ENCODE measurements around the gene IL19.

GRCh38 chr1:206770531-206771337 is at the start of gene IL19:
- no peak for TF ChIP-seq FOS (IDR thresholded peaks at IDR 0.05; ENCODE audit: borderline replicate concordance, insufficient read depth, low read length)
- TF ChIP-seq, protein P1, sequence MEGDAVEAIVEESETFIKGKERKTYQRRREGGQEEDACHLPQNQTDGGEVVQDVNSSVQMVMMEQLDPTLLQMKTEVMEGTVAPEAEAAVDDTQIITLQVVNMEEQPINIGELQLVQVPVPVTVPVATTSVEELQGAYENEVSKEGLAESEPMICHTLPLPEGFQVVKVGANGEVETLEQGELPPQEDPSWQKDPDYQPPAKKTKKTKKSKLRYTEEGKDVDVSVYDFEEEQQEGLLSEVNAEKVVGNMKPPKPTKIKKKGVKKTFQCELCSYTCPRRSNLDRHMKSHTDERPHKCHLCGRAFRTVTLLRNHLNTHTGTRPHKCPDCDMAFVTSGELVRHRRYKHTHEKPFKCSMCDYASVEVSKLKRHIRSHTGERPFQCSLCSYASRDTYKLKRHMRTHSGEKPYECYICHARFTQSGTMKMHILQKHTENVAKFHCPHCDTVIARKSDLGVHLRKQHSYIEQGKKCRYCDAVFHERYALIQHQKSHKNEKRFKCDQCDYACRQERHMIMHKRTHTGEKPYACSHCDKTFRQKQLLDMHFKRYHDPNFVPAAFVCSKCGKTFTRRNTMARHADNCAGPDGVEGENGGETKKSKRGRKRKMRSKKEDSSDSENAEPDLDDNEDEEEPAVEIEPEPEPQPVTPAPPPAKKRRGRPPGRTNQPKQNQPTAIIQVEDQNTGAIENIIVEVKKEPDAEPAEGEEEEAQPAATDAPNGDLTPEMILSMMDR (IDR thresholded peaks at IDR 0.05; ENCODE audit: extremely low read depth in 1 of 2, insufficient read depth in 1 of 2, low read depth in 1 of 2, low read length in 2 of 2): no peak
- no peak for TF ChIP-seq POLR2AphosphoS5 (IDR thresholded peaks at IDR 0.05; ENCODE audit: insufficient read depth, low read depth, low read length)
- TF ChIP-seq POLR2A (IDR thresholded peaks at IDR 0.05; ENCODE audit: low read depth, low read length): no peak

Measured in endothelial cell of umbilical vein (primary cell).